K562 (cell line): ENCODE data around the gene HDAC9. TPM values are rescaled to one million over a fixed set of nuclear protein-coding genes. Genes with fewer than 3 reads are reported as not detected.

Experiments used
- ATAC-seq: fragments of 200-7000 bp; cut with Tn5 transposase; 3 replicates; pipeline ENCODE4 v1.9.1; 2020; ENCODE audit warnings: moderate library complexity
- BruUV-seq: library from RNA; stranded (reverse); fragments of 400-500 nt; replicated peaks from 2 replicates; lab custom pipeline; 2021; lab: Mats Ljungman, UMichigan
- CTCF ChIA-PET: fragments of 300-600 bp; formaldehyde crosslinking; extraction: SDS; loops from one replicate; lab custom pipeline; 2021; ENCODE audit warnings: low intra/inter-chr PET ratio; lab: Yijun Ruan, JAX
- POLR2A ChIA-PET: fragments of 300-600, 350-650 bp; sonication (Branson Sonifier 250); formaldehyde crosslinking; extraction: SDS; loops from one replicate; lab custom pipeline; 2021; ENCODE audit warnings: antibody characterized with exemption, inconsistent platforms; lab: Yijun Ruan, JAX
- DNase-seq, 4 experiments: peaks; one replicate each; pipeline versions ENCODE4 v3.0.0 to v3.0.0-alpha.2; 2011 to 2018; ENCODE audit warnings: low spot score in 3 of 4, mixed read lengths in 3 of 4; ENCODE audit errors: extremely low read depth in 1 of 4
- FAIRE-seq: peaks from 2 replicates; lab custom pipeline; 2011; peaks lifted over from hg19 to GRCh38; lab: Jason Lieb, UNC
- H2AFZ ChIP-seq: 2 replicates; pipeline ENCODE4 v1.6.0; 2011; ENCODE audit warnings: low read depth, low read length, control low read depth, inconsistent platforms
- H3K27ac ChIP-seq: fragments of 200-600 bp; 3 replicates; pipeline ENCODE4 v1.8.0; 2011; ENCODE audit warnings: low read depth, mild to moderate bottlenecking, control low read depth, inconsistent platforms, low read length, moderate library complexity, mixed read lengths; ENCODE audit errors: extremely low read depth
- H3K27me3 ChIP-seq, 2 experiments: fragments of 300-600 bp in 1 of 2; 2 replicates in 1 of 2; 3 replicates in 1 of 2; pipeline versions ENCODE4 v1.6.0 to v1.8.0; 2011; ENCODE audit warnings: inconsistent platforms in 2 of 2, low read length in 2 of 2, mild to moderate bottlenecking in 1 of 2, mixed read lengths in 1 of 2, moderate library complexity in 1 of 2; ENCODE audit not compliant: control insufficient read depth in 2 of 2, insufficient read depth in 2 of 2
- H3K36me3 ChIP-seq: fragments of 300-600 bp; 3 replicates; pipeline ENCODE4 v1.8.0; 2011; ENCODE audit warnings: mild to moderate bottlenecking, low read length, inconsistent platforms; ENCODE audit not compliant: control insufficient read depth, insufficient read depth
- H3K4me1 ChIP-seq, 2 experiments: fragments of 200-600 bp in 1 of 2; replicated peaks in 1 of 2; 2 replicates in 1 of 2; 3 replicates in 1 of 2; pipeline versions ENCODE4 v1.5.1 to v1.8.0; 2011; ENCODE audit warnings: inconsistent platforms in 2 of 2, low read length in 2 of 2, mild to moderate bottlenecking in 1 of 2, mixed read lengths in 1 of 2, moderate library complexity in 1 of 2; ENCODE audit not compliant: control insufficient read depth in 2 of 2, insufficient read depth in 2 of 2
- H3K4me2 ChIP-seq: 2 replicates; pipeline ENCODE4 v1.6.1; 2011; ENCODE audit warnings: low read length, control low read depth, inconsistent platforms, mixed read lengths; ENCODE audit not compliant: insufficient read depth
- H3K4me3 ChIP-seq: fragments of 200-600 bp; sonication (generic), shearing (Covaris generic); 2 replicates; pipeline ENCODE4 v1.5.1; 2016; ENCODE audit warnings: control low read depth, inconsistent platforms
- H3K79me2 ChIP-seq: fragments of 200-600 bp; 3 replicates; pipeline ENCODE4 v1.8.0; 2011; ENCODE audit warnings: low read length, inconsistent platforms; ENCODE audit not compliant: control insufficient read depth, insufficient read depth
- H3K9ac ChIP-seq, 2 experiments: 2 replicates each; pipeline versions ENCODE4 v1.6.0 to v1.6.1; 2011; ENCODE audit warnings: low read depth in 2 of 2, low read length in 2 of 2, control low read depth in 1 of 2, inconsistent platforms in 1 of 2, mild to moderate bottlenecking in 1 of 2, mixed read lengths in 1 of 2; ENCODE audit not compliant: insufficient read depth in 1 of 2
- H3K9me1 ChIP-seq: one replicate; pipeline ENCODE4 v1.6.0; 2011; ENCODE audit warnings: inconsistent platforms, mild to moderate bottlenecking, low read length, moderate library complexity; ENCODE audit not compliant: control insufficient read depth, insufficient read depth
- H3K9me3 ChIP-seq: replicated peaks from 2 replicates; pipeline ENCODE4 v1.5.1; 2011; ENCODE audit warnings: low read depth, low read length, inconsistent platforms; ENCODE audit not compliant: control insufficient read depth, insufficient read depth
- H4K20me1 ChIP-seq: replicated peaks from 2 replicates; pipeline ENCODE4 v1.6.1; 2011; ENCODE audit warnings: low read length, inconsistent platforms, mixed read lengths; ENCODE audit not compliant: control insufficient read depth, insufficient read depth
- BHLHE40 ChIP-seq: IDR thresholded peaks from 2 replicates; pipeline ENCODE4 v1.6.1; 2011; ENCODE audit warnings: low read length, improper control_type of control experiment
- CBFB ChIP-seq: sonication (generic); formaldehyde crosslinking; IDR thresholded peaks from 2 replicates; pipeline ENCODE4 v1.4.0; 2020; ENCODE audit warnings: mild to moderate bottlenecking, missing genetic modification reagents
- EP300 ChIP-seq: IDR thresholded peaks from 2 replicates; pipeline ENCODE4 v1.6.1; 2012; ENCODE audit warnings: low read length, improper control_type of control experiment
- ETS2 ChIP-seq: IDR thresholded peaks from 2 replicates; pipeline ENCODE4 v1.6.1; 2016; ENCODE audit warnings: borderline replicate concordance, missing genetic modification characterization, mild to moderate bottlenecking, moderate library complexity, missing compliant biosample characterization; ENCODE audit not compliant: poor library complexity, severe bottlenecking
- EWSR1 ChIP-seq: fragments of 450-650 bp; IDR thresholded peaks from 2 replicates; pipeline ENCODE4 v1.6.1; 2018; ENCODE audit warnings: borderline replicate concordance, mild to moderate bottlenecking, low read depth, moderate library complexity; ENCODE audit not compliant: partially characterized antibody
- GABPB1 ChIP-seq: sonication (generic); formaldehyde crosslinking; IDR thresholded peaks from 2 replicates; pipeline ENCODE4 v1.8.0; 2022; ENCODE audit warnings: mild to moderate bottlenecking, missing genetic modification reagents
- NFIX ChIP-seq: fragments of 250-450 bp; sonication (Bioruptor Pico); IDR thresholded peaks from 2 replicates; pipeline ENCODE4 v1.4.0; 2020; ENCODE audit warnings: low read depth, mild to moderate bottlenecking, moderate library complexity
- NR2C2 ChIP-seq, 2 experiments: fragments of 200-800 bp in 1 of 2; sonication (Bioruptor generic) in 1 of 2; sonication (generic) in 1 of 2; formaldehyde crosslinking in 1 of 2; IDR thresholded peaks; 2 replicates each; pipeline versions ENCODE4 v1.6.1 to v1.8.0; 2016 to 2022; ENCODE audit warnings: mild to moderate bottlenecking in 1 of 2, missing compliant biosample characterization in 1 of 2, missing genetic modification characterization in 1 of 2, missing genetic modification reagents in 1 of 2
- PYGO2 ChIP-seq: fragments of 450-650 bp; IDR thresholded peaks from 2 replicates; pipeline ENCODE4 v1.6.1; 2016; ENCODE audit warnings: mild to moderate bottlenecking, missing genetic modification characterization, moderate library complexity, missing compliant biosample characterization
- SRSF1 ChIP-seq: fragments of 200-400 bp; formaldehyde crosslinking; IDR thresholded peaks from 2 replicates; pipeline ENCODE4 v1.6.1; 2017; ENCODE audit warnings: mild to moderate bottlenecking, low read depth, low read length, moderate library complexity
- TARDBP ChIP-seq: fragments of 450-650 bp; IDR thresholded peaks from 2 replicates; pipeline ENCODE4 v1.6.1; 2016
- TCF3 ChIP-seq: sonication (generic); formaldehyde crosslinking; IDR thresholded peaks from 2 replicates; pipeline ENCODE4 v1.4.0; 2020; ENCODE audit warnings: mild to moderate bottlenecking, missing genetic modification reagents
- TRIM28 ChIP-seq: fragments of 450-650 bp; IDR thresholded peaks from 2 replicates; pipeline ENCODE4 v1.6.1; 2017
- ZNF174 ChIP-seq: fragments of 250-450 bp; sonication (Bioruptor Pico); IDR thresholded peaks from 2 replicates; pipeline ENCODE4 v1.4.0; 2020; ENCODE audit warnings: mild to moderate bottlenecking
- ZNF507 ChIP-seq: conservative IDR thresholded peaks from 2 replicates; pipeline ENCODE4 v1.6.1; 2017; ENCODE audit warnings: missing genetic modification characterization, missing compliant biosample characterization
- WGBS: fragments of 100-300 bp; shearing (Covaris generic); methylation state at CpG from one replicate; pipeline ENCODE4 v1.1.6; 2016; ENCODE audit warnings: low coverage, mixed read lengths; ENCODE audit not compliant: insufficient coverage; ENCODE audit errors: missing lambda C conversion rate; 5-methylcytosine and 5-hydroxymethylcytosine counted together
- in situ Hi-C: fragments of 300-500 bp; cut with MboI; formaldehyde crosslinking; loops from 4 replicates; pipeline ENCODE4 v1.15.0; 2018; ENCODE audit warnings: inconsistent platforms, mixed read lengths
- intact Hi-C: fragments of 100-400 bp; cut with micrococcal nuclease; formaldehyde crosslinking; loops from 2 replicates; pipeline ENCODE4 v1.14.2; 2022
- polyA plus RNA-seq, 8 experiments: library from polyadenylated mRNA; depleted of rRNA in 4 of 8; stranded (reverse) in 5 of 8; unstranded in 3 of 8; fragments of >200 nt; fragmentation: Nextera tagmentation in 2 of 8; fragmentation: Illumina TruSeq in 1 of 8; extraction: Ambion mirVana in 2 of 8; extraction: Trizol in 1 of 8; gene quantifications; 2 replicates each; pipeline versions ENCODE4 v1.2.1 to v1.2.3, GENCODE V29; 2011 to 2014; ENCODE audit warnings: inconsistent platforms in 1 of 8, missing spikeins in 1 of 8
- total RNA-seq, 7 experiments: library from RNA; depleted of rRNA in 6 of 7; stranded (reverse); fragments of >200 nt in 6 of 7; fragmentation: Illumina TruSeq in 2 of 7; extraction: Trizol in 2 of 7; gene quantifications; 2 replicates each; pipeline versions ENCODE4 v1.2.1 to v1.2.3, GENCODE V29; 2011 to 2021; ENCODE audit warnings: low replicate concordance in 1 of 7
- TF ChIP-seq, protein P1 (sequence below), 2 experiments: fragments of 250-450 bp in 1 of 2; fragments of 450-650 bp in 1 of 2; sonication (Bioruptor Pico) in 1 of 2; IDR thresholded peaks; 2 replicates each; pipeline versions ENCODE4 v1.6.1 to v1.8.0; 2016 to 2021; ENCODE audit warnings: mild to moderate bottlenecking in 2 of 2, moderate library complexity in 2 of 2, missing compliant biosample characterization in 1 of 2, missing genetic modification characterization in 1 of 2
- TF ChIP-seq, protein P2 (sequence below): fragments of 250-450 bp; sonication (Bioruptor Pico); IDR thresholded peaks from 2 replicates; pipeline ENCODE4 v1.4.0; 2020; ENCODE audit warnings: mild to moderate bottlenecking, moderate library complexity
- TF ChIP-seq, protein P3 (sequence below): fragments of 450-650 bp; IDR thresholded peaks from 2 replicates; pipeline ENCODE4 v1.6.1; 2016; ENCODE audit warnings: mild to moderate bottlenecking

HDAC9 gene
- total and polyA plus RNA-seq, 9 of the 15 experiments (the other 6 are each of a cell fraction or from before 2014, with no cell fraction given): 0.08 to 0.91 (median 0.33) TPM

DNA sequence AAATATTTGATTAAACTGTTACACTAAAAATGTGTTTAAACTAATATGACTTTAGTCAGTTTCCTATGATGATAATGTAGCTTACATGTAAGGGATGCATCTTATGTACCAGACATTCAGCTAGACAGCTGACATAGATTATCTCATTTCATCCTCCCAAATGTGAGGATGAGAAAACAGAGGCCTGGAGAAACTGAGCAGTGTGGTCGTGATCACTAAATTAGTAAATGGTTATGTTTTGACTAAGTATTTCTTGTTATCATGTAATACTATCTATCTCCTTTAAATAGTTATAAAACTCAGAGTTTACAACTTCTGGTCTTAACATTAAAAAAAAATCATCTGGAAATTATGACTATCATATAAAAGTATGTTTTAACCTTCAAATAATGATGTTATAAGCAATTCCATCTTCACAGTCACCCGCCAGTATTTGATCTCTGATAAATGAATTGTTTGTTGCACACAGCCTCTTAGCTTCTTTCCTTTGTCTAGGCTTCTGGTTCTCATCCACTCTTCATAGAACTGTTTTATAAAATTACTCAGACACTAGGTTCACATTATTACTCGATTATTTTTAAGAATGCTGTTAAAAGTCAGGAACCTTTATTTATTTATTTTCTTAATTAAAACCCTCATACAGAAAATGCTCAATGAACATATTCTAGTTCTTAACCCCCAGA is 33.6 kb upstream of the HDAC9 start:
- H3K9me3 ChIP-seq: no peaks in the 10 kb centered on the region; the same call in 1 of the 2 replicates
- no peaks in the 10 kb centered on the region for H3K36me3 ChIP-seq
- no peak for ATAC-seq
- no peaks in the 10 kb centered on the region for H3K79me2 ChIP-seq
- H4K20me1 ChIP-seq: no peaks in the 10 kb centered on the region
- no TSS peak for BruUV-seq
- H3K27ac ChIP-seq: no peak overlapping the region
- H2AFZ ChIP-seq: no peak overlapping the region
- CTCF ChIA-PET: no interaction called here
- intact Hi-C loops: no loop called here
- H3K9me1 ChIP-seq: no peaks in the 10 kb centered on the region
- H3K27me3 ChIP-seq: no peaks in the 10 kb centered on the region
- H3K4me2 ChIP-seq: no peak overlapping the region
- H3K4me1 ChIP-seq: no peaks in the 10 kb centered on the region
- H3K9ac ChIP-seq: no peak overlapping the region
- H3K4me3 ChIP-seq: no peak overlapping the region
- POLR2A ChIA-PET: no interaction called here
- 2% methylated on average over 3 of the region's 3 CpGs for WGBS
- in situ Hi-C loops: no loop called here
- FAIRE-seq: no peak
- TF ChIP-seq BHLHE40 (no peak), NFIX (CRISPR knock-in tag) (no peak), NR2C2 (CRISPR knock-in tag; IDR thresholded peaks at IDR 0.05) (no peak), NR2C2 (tag; IDR thresholded peaks at IDR 0.05) (no peak), CBFB (CRISPR knock-in tag) (no peak), TRIM28 (no peak), EP300 (no peak), TCF3 (no peak), PYGO2 (no peak), ZNF507 (tag) (no peak), GABPB1 (CRISPR knock-in tag) (no peak), ZNF174 (CRISPR knock-in tag) (no peak), SRSF1 (no peak), EWSR1 (no peak), TARDBP (no peak), ETS2 (tag) (no peak)
- TF ChIP-seq, protein P1, sequence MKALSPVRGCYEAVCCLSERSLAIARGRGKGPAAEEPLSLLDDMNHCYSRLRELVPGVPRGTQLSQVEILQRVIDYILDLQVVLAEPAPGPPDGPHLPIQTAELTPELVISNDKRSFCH (CRISPR knock-in tag; IDR thresholded peaks at IDR 0.05): no peak
- TF ChIP-seq, protein P1 (tag; IDR thresholded peaks at IDR 0.05): no peak
- TF ChIP-seq, protein P2, sequence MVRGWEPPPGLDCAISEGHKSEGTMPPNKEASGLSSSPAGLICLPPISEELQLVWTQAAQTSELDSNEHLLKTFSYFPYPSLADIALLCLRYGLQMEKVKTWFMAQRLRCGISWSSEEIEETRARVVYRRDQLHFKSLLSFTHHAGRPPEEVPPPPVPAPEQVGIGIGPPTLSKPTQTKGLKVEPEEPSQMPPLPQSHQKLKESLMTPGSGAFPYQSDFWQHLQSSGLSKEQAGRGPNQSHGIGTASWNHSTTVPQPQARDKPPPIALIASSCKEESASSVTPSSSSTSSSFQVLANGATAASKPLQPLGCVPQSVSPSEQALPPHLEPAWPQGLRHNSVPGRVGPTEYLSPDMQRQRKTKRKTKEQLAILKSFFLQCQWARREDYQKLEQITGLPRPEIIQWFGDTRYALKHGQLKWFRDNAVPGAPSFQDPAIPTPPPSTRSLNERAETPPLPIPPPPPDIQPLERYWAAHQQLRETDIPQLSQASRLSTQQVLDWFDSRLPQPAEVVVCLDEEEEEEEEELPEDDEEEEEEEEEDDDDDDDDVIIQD: no peak
- TF ChIP-seq, protein P3, sequence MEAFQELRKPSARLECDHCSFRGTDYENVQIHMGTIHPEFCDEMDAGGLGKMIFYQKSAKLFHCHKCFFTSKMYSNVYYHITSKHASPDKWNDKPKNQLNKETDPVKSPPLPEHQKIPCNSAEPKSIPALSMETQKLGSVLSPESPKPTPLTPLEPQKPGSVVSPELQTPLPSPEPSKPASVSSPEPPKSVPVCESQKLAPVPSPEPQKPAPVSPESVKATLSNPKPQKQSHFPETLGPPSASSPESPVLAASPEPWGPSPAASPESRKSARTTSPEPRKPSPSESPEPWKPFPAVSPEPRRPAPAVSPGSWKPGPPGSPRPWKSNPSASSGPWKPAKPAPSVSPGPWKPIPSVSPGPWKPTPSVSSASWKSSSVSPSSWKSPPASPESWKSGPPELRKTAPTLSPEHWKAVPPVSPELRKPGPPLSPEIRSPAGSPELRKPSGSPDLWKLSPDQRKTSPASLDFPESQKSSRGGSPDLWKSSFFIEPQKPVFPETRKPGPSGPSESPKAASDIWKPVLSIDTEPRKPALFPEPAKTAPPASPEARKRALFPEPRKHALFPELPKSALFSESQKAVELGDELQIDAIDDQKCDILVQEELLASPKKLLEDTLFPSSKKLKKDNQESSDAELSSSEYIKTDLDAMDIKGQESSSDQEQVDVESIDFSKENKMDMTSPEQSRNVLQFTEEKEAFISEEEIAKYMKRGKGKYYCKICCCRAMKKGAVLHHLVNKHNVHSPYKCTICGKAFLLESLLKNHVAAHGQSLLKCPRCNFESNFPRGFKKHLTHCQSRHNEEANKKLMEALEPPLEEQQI: no peak
- no peak for DNase-seq
